CD14-positive monocyte (primary cell): ENCODE results near the gene SF3A2. TPM values are rescaled to one million over a fixed set of nuclear protein-coding genes. Genes with fewer than 3 reads are reported as not detected.

Experiments
- DNase-seq, 3 donors: peaks; one replicate each; pipeline ENCODE4 v3.0.0-alpha.2; 2011 to 2022
- H2AFZ ChIP-seq: 2 replicates; pipeline ENCODE4 v1.6.0; 2012; ENCODE audit warnings: mild to moderate bottlenecking, low read depth, low read length, inconsistent platforms; ENCODE audit not compliant: insufficient read depth, poor library complexity, severe bottlenecking
- H3K27ac ChIP-seq, 2 donors: 1 replicate in 1 of 2; 2 replicates in 1 of 2; pipeline ENCODE4 v1.5.1; 2012 to 2013; ENCODE audit warnings: low read length in 2 of 2, control low read depth in 1 of 2, inconsistent platforms in 1 of 2, low read depth in 1 of 2, mild to moderate bottlenecking in 1 of 2
- H3K27me3 ChIP-seq, 2 donors: one replicate each; pipeline versions ENCODE4 v1.6.0 to v1.6.1; 2011 to 2013; ENCODE audit warnings: low read length in 2 of 2; ENCODE audit not compliant: control insufficient read depth in 2 of 2, insufficient read depth in 2 of 2
- H3K36me3 ChIP-seq, 2 donors: replicated peaks in 1 of 2; 1 replicate in 1 of 2; 2 replicates in 1 of 2; pipeline versions ENCODE4 v1.5.1 to v1.6.1; 2012 to 2013; ENCODE audit warnings: low read length in 2 of 2, control low read depth in 1 of 2, inconsistent platforms in 1 of 2, mild to moderate bottlenecking in 1 of 2; ENCODE audit not compliant: insufficient read depth in 2 of 2, control insufficient read depth in 1 of 2
- H3K4me1 ChIP-seq, 2 donors: 1 replicate in 1 of 2; 2 replicates in 1 of 2; pipeline versions ENCODE4 v1.5.1 to v1.6.1; 2012 to 2013; ENCODE audit warnings: low read length in 2 of 2, control low read depth in 1 of 2, inconsistent platforms in 1 of 2, mild to moderate bottlenecking in 1 of 2, moderate library complexity in 1 of 2; ENCODE audit not compliant: insufficient read depth in 2 of 2, control insufficient read depth in 1 of 2
- H3K4me2 ChIP-seq: replicated peaks from 2 replicates; pipeline ENCODE3; 2012; ENCODE audit warnings: low read length, moderate library complexity, mild to moderate bottlenecking; ENCODE audit not compliant: poor library complexity, severe bottlenecking; ENCODE audit errors: extremely low read depth
- H3K4me3 ChIP-seq, 3 experiments: fragments of 200-600 bp in 1 of 3; sonication (generic) in 1 of 3; replicated peaks in 1 of 3; 1 replicate in 2 of 3; 2 replicates in 1 of 3; pipeline ENCODE4 v1.5.1; 2011 to 2013; ENCODE audit warnings: low read length in 3 of 3, mild to moderate bottlenecking in 3 of 3, control low read depth in 2 of 3, low read depth in 2 of 3, inconsistent platforms in 1 of 3, moderate library complexity in 1 of 3
- H3K79me2 ChIP-seq: 2 replicates; pipeline ENCODE4 v1.6.0; 2012; ENCODE audit warnings: mild to moderate bottlenecking, control low read depth, inconsistent platforms, low read length, moderate library complexity; ENCODE audit not compliant: insufficient read depth
- H3K9ac ChIP-seq: 2 replicates; pipeline ENCODE4 v1.6.0; 2017; ENCODE audit warnings: low read length, mild to moderate bottlenecking; ENCODE audit not compliant: insufficient read depth, poor library complexity, severe bottlenecking
- H3K9me3 ChIP-seq, 2 donors: replicated peaks in 1 of 2; 1 replicate in 1 of 2; 2 replicates in 1 of 2; pipeline versions ENCODE4 v1.5.1 to v1.6.1; 2012 to 2013; ENCODE audit warnings: low read length in 2 of 2, control low read depth in 1 of 2; ENCODE audit not compliant: control insufficient read depth in 1 of 2, insufficient read depth in 1 of 2
- H4K20me1 ChIP-seq: 2 replicates; pipeline ENCODE4 v1.6.0; 2012; ENCODE audit warnings: mild to moderate bottlenecking, low read length, control low read depth, moderate library complexity; ENCODE audit not compliant: insufficient read depth
- H3K27ac Mint-ChIP-seq, 7 donors: one replicate each; pipeline ENCODE4 v1.8.0; 2020; ENCODE audit warnings: mild to moderate bottlenecking in 7 of 7, mixed read lengths in 7 of 7, moderate library complexity in 6 of 7, inconsistent platforms in 2 of 7
- H3K27me3 Mint-ChIP-seq, 3 donors: one replicate each; pipeline ENCODE4 v1.8.0; 2021 to 2022; ENCODE audit warnings: low read depth in 3 of 3, mild to moderate bottlenecking in 3 of 3, mixed read lengths in 3 of 3, moderate library complexity in 3 of 3, inconsistent platforms in 1 of 3
- H3K36me3 Mint-ChIP-seq, 2 donors: one replicate each; pipeline ENCODE4 v1.8.0; 2020; ENCODE audit warnings: mixed read lengths in 2 of 2, inconsistent platforms in 1 of 2, mild to moderate bottlenecking in 1 of 2
- H3K4me1 Mint-ChIP-seq: one replicate; pipeline ENCODE4 v1.8.0; 2020; ENCODE audit warnings: mild to moderate bottlenecking, mixed read lengths
- H3K4me3 Mint-ChIP-seq, 2 donors: one replicate each; pipeline ENCODE4 v1.8.0; 2020; ENCODE audit warnings: mild to moderate bottlenecking in 2 of 2, mixed read lengths in 2 of 2, moderate library complexity in 1 of 2
- H3K9me3 Mint-ChIP-seq, 7 donors: one replicate each; pipeline ENCODE4 v1.8.0; 2020 to 2022; ENCODE audit warnings: mixed read lengths in 7 of 7, mild to moderate bottlenecking in 6 of 7, moderate library complexity in 6 of 7, inconsistent platforms in 2 of 7
- whole genome bisulfite sequencing: methylation state at CpG from one replicate; pipeline ENCODE4 v1.1.5; 2013; ENCODE audit warnings: missing lambda C conversion rate; ENCODE audit not compliant: insufficient coverage; 5-methylcytosine and 5-hydroxymethylcytosine counted together
- intact Hi-C, 2 donors: fragments of 100-400 bp; cut with micrococcal nuclease; formaldehyde crosslinking; loops; one replicate each; pipeline versions ENCODE4 v1.15.0 to v1.15.1; 2023
- polyA plus RNA-seq, 3 donors: library from polyadenylated mRNA; depleted of rRNA in 1 of 3; unstranded in 2 of 3; stranded (reverse) in 1 of 3; fragments of 300-500 nt in 2 of 3; fragments of >200 nt in 1 of 3; fragmentation: Illumina TruSeq in 2 of 3; gene quantifications; 1 replicate in 2 of 3; 2 replicates in 1 of 3; pipeline ENCODE4 v1.2.3, GENCODE V29; 2012 to 2021
- TF ChIP-seq, protein P1 (sequence below): fragments of 200-600 bp; IDR thresholded peaks from one replicate; pipeline ENCODE4 v1.8.0; 2022; ENCODE audit warnings: antibody characterized with exemption, mild to moderate bottlenecking

Gene SF3A2
- polyA plus RNA-seq, 3 donors = 8.0 to 70.8 (median 11.6) TPM

DNA sequence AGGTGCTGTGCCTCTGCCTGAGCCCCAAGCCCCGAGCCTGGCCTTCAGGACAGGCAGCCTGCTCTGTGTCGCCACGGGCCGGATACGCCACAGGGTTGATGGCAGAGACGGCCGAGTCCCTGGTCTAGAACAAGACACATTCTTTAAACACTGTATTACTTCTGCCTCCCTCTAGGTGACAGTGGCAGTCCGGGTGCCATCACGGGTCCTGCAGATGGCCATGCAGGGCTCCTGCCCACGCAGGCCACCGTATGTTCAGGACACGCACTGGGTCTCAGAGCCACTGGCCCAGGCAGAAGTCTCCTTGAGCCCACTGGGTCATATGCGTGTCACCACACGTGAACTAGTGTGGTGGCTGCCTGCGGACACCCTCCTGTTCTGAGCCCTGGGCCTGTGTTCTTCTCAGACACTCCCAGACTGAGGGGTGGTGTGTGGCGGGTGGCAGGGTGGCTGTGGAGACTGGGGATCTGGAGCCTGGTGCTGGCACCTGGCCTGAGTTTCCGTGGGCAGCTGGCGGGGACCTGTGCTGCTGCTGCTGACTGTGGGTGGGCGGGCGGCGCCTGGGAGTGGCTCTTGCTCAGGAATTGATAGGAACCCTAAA is 4.9 kb upstream of the SF3A2 start:
- TF ChIP-seq, protein P1, sequence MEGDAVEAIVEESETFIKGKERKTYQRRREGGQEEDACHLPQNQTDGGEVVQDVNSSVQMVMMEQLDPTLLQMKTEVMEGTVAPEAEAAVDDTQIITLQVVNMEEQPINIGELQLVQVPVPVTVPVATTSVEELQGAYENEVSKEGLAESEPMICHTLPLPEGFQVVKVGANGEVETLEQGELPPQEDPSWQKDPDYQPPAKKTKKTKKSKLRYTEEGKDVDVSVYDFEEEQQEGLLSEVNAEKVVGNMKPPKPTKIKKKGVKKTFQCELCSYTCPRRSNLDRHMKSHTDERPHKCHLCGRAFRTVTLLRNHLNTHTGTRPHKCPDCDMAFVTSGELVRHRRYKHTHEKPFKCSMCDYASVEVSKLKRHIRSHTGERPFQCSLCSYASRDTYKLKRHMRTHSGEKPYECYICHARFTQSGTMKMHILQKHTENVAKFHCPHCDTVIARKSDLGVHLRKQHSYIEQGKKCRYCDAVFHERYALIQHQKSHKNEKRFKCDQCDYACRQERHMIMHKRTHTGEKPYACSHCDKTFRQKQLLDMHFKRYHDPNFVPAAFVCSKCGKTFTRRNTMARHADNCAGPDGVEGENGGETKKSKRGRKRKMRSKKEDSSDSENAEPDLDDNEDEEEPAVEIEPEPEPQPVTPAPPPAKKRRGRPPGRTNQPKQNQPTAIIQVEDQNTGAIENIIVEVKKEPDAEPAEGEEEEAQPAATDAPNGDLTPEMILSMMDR = no peak
- Mint-ChIP-seq H3K36me3 (peaks cover 32 to 59% of the 10 kb centered on the region in 2 donors), H3K9me3 (no peaks in the 10 kb centered on the region), H3K27me3 (peaks cover 0 to 2% (median 0%) of the 10 kb centered on the region in 3 donors), H3K27ac (peak overlapping the region in 4 of 7 donors; percentile 27 to 69 (median 52)), H3K4me1 (peaks cover 21% of the 10 kb centered on the region), H3K4me3 (no peak overlapping the region)
- Histone ChIP-seq H3K4me3 (no peak overlapping the region), H3K27ac (peak overlapping the region in 1 of 2 donors; percentile 51), H3K9me3 (no peaks in the 10 kb centered on the region), H2AFZ (no peak overlapping the region), H3K27me3 (no peaks in the 10 kb centered on the region), H3K36me3 (peaks cover 46 to 67% of the 10 kb centered on the region in 2 donors), H3K4me1 (peaks cover 14 to 33% of the 10 kb centered on the region in 2 donors), H3K79me2 (peaks cover 49% of the 10 kb centered on the region), H4K20me1 (peaks cover 88% of the 10 kb centered on the region), H3K4me2 (no peak overlapping the region), H3K9ac (no peak overlapping the region)
- no peak for DNase-seq
- 91% methylated on average over 17 of the region's 21 CpGs for WGBS
- intact Hi-C loops = no loop called here

DNA sequence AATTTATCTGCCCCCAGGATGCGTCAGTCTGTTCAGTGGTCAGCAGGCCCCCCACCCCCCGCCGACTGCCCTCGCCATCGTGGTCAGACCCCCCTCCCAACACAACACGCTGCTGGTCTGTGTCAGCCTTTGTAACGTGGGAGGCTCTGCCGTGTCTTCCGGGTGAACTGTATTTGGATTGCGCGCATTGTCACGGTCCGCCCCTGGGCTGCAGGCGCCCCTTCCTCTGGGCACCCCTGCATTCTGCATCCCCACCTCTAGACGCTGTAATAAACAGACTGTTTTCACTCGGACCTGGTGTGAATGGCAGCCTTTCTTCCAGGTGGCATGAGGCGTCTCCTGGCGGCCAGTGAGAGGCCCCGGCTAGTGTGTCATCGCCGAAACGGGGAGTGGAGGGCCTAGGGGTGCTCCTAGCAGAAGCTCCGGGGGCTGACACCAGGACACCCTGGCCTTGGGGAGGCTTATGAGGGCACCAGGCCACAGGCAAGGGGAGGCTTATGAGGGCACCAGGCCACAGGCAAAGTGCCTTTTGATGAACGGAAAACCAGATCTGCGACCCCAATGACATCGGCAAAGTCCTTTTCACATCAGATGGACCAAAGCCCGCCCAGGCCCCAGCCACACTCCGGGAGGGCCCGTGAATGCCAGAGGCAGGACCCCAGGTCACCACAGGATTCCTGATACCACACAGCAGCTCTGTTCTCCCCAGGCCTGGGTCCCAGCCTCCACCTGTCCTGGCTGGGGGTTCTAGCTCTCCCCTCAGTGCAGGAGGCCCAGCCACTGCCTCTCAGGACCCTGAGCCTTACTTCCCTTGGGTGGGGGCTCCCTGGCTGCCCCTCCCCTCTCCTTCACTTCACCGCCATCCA is 4.1 kb upstream of the SF3A2 start:
- Histone ChIP-seq H2AFZ (no peak overlapping the region), H4K20me1 (peaks cover 86% of the 10 kb centered on the region), H3K27me3 (no peaks in the 10 kb centered on the region), H3K36me3 (peaks cover 46 to 62% of the 10 kb centered on the region in 2 donors), H3K27ac (peak overlapping the region in 1 of 2 donors; percentile 48), H3K4me1 (peaks cover 20 to 34% of the 10 kb centered on the region in 2 donors), H3K4me2 (no peak overlapping the region), H3K9ac (no peak overlapping the region), H3K79me2 (peaks cover 57% of the 10 kb centered on the region), H3K4me3 (no peak overlapping the region), H3K9me3 (no peaks in the 10 kb centered on the region)
- intact Hi-C loops = no loop called here
- no peak for DNase-seq
- Mint-ChIP-seq H3K27me3 (peaks cover 0 to 2% (median 0%) of the 10 kb centered on the region in 3 donors), H3K27ac (peak overlapping the region; percentile 27 to 75 (median 69)), H3K9me3 (no peaks in the 10 kb centered on the region), H3K4me3 (no peak overlapping the region), H3K36me3 (peaks cover 30 to 54% of the 10 kb centered on the region in 2 donors), H3K4me1 (peaks cover 24% of the 10 kb centered on the region)
- WGBS = 89% methylated on average over 24 of the region's 30 CpGs
- TF ChIP-seq, protein P1 = no peak
